ENCODE measurements around the gene NDUFS3.
"Not testable (repeated sequence)": the region's sequence is repeated elsewhere in the genome, so short reads cannot be mapped to it uniquely, and the experiment has no call there.

Gene NDUFS3

GRCh38 chr11:47545298-47545697, 33.6 kb upstream of the NDUFS3 start:
- H3K4me3 ChIP-seq (ENCODE audit: low read depth, low read length), result no peak overlapping the region
- no peak for DNase-seq (ENCODE audit: low read depth)
- no peak for TF ChIP-seq MYC (IDR thresholded peaks at IDR 0.05; ENCODE audit: low read depth, low read length)

GRCh38 chr11:47546274-47546673, 32.6 kb upstream of the NDUFS3 start:
- DNase-seq (ENCODE audit: low read depth); H3K4me3 ChIP-seq (ENCODE audit: low read depth, low read length): not testable (repeated sequence)

- TF ChIP-seq, protein P1, sequence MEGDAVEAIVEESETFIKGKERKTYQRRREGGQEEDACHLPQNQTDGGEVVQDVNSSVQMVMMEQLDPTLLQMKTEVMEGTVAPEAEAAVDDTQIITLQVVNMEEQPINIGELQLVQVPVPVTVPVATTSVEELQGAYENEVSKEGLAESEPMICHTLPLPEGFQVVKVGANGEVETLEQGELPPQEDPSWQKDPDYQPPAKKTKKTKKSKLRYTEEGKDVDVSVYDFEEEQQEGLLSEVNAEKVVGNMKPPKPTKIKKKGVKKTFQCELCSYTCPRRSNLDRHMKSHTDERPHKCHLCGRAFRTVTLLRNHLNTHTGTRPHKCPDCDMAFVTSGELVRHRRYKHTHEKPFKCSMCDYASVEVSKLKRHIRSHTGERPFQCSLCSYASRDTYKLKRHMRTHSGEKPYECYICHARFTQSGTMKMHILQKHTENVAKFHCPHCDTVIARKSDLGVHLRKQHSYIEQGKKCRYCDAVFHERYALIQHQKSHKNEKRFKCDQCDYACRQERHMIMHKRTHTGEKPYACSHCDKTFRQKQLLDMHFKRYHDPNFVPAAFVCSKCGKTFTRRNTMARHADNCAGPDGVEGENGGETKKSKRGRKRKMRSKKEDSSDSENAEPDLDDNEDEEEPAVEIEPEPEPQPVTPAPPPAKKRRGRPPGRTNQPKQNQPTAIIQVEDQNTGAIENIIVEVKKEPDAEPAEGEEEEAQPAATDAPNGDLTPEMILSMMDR (IDR thresholded peaks at IDR 0.05; ENCODE audit: low read depth, low read length), result no peak
- TF ChIP-seq POLR2A (IDR thresholded peaks at IDR 0.05; ENCODE audit: extremely low read depth, insufficient read length) (no peak), MYC (IDR thresholded peaks at IDR 0.05; ENCODE audit: low read depth, low read length) (no peak)
- TF ChIP-seq, protein P2, sequence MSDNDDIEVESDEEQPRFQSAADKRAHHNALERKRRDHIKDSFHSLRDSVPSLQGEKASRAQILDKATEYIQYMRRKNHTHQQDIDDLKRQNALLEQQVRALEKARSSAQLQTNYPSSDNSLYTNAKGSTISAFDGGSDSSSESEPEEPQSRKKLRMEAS (IDR thresholded peaks at IDR 0.05; ENCODE audit: low read depth, low read length), result no peak
- H3K4me3 ChIP-seq (ENCODE audit: low read depth, low read length), result peak overlapping the region; percentile 77
- DNase-seq (ENCODE audit: low read depth), result peak; percentile 20
Observed at GRCh38 chr11:47550288-47551047, 28.4 kb upstream of the NDUFS3 start.

DNA sequence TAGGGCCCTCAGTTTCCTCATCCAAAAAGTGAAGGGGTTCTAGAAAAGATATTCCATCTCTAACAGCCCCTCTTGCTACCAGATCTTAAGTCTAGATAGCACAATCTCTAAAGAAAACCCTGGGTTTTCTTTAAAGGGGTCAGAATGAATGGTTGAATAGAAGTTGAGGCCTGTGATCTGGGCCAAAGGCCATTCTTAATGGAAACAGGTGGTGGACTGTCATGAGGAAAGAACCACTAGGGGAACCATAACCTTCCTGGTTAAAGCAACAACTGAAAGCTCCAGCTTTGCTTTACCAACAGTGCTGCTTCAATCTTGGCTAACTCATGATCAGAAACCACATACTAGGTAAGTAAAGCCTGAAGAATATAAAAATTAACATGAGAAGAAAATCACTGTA, 27.8 kb upstream of the NDUFS3 start:
- H3K4me3 ChIP-seq (ENCODE audit: low read depth, low read length), result peak overlapping the region; percentile 77
- DNase-seq (ENCODE audit: low read depth), result peak; percentile 62
- TF ChIP-seq, protein P2 (IDR thresholded peaks at IDR 0.05; ENCODE audit: low read depth, low read length), result no peak
- TF ChIP-seq, protein P1 (IDR thresholded peaks at IDR 0.05; ENCODE audit: low read depth, low read length), result peak; percentile 44

GRCh38 chr11:47552056-47552565, 26.8 kb upstream of the NDUFS3 start:
- DNase-seq (ENCODE audit: low read depth), result peak; percentile 56
- TF ChIP-seq MYC (IDR thresholded peaks at IDR 0.05; ENCODE audit: low read depth, low read length) (no peak; the same call in 1 of the 2 replicates), POLR2A (IDR thresholded peaks at IDR 0.05; ENCODE audit: extremely low read depth, insufficient read length) (no peak)
- TF ChIP-seq, protein P1 (IDR thresholded peaks at IDR 0.05; ENCODE audit: low read depth, low read length), result no peak
- TF ChIP-seq, protein P2 (IDR thresholded peaks at IDR 0.05; ENCODE audit: low read depth, low read length), result no peak
- H3K4me3 ChIP-seq (ENCODE audit: low read depth, low read length), result peak overlapping the region; percentile 77

DNA sequence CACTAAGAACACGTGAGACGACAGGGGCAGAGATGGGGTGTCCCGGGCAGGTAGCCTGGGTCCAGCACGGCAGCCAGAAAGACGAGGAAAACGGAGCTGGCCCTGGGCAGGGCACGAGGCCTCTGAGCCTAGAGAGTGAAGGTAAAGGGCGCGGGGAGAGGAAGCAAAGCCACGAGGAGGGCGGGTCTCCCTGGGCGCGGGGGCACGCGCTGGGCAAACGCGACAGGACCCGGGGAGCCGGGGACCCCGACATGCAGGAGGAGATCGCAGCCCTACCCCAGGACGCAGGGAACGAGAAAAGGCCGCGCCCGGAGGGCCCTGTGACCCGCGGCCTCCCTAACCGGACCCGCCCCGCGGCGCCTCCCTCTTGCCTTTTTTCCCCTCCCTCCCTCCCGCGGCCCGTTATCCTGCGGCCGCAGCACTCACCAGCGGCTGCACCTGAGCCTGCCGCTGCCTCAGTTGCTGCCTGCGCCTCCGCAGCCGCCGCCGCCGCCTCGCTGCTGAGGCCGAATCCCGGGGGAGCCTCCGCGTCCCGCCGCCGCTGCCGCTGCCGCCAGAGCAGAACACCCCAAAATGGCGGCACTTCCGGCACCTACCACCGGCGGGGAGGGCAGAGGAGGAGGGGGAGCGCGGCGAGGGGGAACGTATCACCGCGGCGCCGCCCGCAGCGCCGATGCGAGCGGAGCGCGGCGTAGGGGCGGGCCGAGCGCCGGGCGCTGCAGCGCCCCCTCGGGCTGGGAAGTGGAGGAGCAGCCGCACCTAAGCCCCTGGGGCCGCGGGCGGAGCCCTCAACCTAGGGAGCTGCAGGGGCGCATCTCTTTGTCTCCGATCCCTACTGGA, 26.1 kb upstream of the NDUFS3 start, which contains the start of gene CELF1:
TSS of gene CELF1 (minus strand) at position 567 of the 840 bp plus-strand sequence. CDS start 53,609 bp downstream, outside the sequence.
- H3K4me3 ChIP-seq (ENCODE audit: low read depth, low read length), result peak within 1 kb of the TSS; percentile 77
- TF ChIP-seq, protein P2 (IDR thresholded peaks at IDR 0.05; ENCODE audit: low read depth, low read length), result peak; percentile 60
- TF ChIP-seq, protein P1 (IDR thresholded peaks at IDR 0.05; ENCODE audit: low read depth, low read length), result peak; percentile 63
- TF ChIP-seq MYC (IDR thresholded peaks at IDR 0.05; ENCODE audit: low read depth, low read length) (peak; percentile 63), POLR2A (IDR thresholded peaks at IDR 0.05; ENCODE audit: extremely low read depth, insufficient read length) (peak; percentile 77)
- DNase-seq (ENCODE audit: low read depth), result peak; percentile 93
